ENCODE results near the gene ARFGEF3. TPM values are rescaled to one million over a fixed set of nuclear protein-coding genes. Genes with fewer than 3 reads are reported as not detected.

ARFGEF3 gene
- total RNA-seq, 8 experiments from 2014 or later = 1.3 to 21.2 (median 14.7) TPM

DNA sequence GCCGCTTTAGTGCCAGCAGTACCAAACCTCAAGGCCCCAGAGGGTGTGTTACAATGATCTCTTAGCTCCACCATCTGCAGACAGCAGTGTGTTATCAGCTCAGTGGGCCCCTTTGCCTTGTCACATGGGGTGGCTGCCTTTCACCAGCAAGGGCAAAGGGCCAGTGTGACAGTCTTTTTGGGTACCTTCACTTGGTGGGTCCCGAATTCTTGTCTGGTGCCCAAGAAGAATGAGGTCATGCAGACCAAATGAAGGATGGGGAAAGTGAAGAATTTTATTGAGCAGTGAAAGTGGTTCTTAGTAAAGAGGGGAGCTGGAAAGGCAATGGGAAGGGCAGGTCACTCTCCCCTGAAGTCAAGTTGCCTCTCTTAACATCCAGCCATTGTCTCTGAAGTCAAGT is 213.1 kb downstream of the ARFGEF3 start:
- no peak overlapping the region for H3K27ac ChIP-seq
- H3K4me1 ChIP-seq (replicated peaks in 1 of 2) = peaks cover 5 to 6% of the 10 kb centered on the region in 2 donors
- ATAC-seq (replicated peaks in 6 of 8) = no peak
- no peak overlapping the region for H3K4me3 ChIP-seq
- WGBS, 10 experiments = 80 to 100% methylated on average over 1 of the region's 2 CpGs; no CpG with 5 or more reads in 8 of the 10 experiments
- in situ Hi-C loops (cut with MboI; ENCODE audit: low pct_unique_long_range_greater_than_20kb in 2 of 9, low sequenced_read_pairs in 9 of 9, unreplicated experiment in 9 of 9) = no loop called here

DNA sequence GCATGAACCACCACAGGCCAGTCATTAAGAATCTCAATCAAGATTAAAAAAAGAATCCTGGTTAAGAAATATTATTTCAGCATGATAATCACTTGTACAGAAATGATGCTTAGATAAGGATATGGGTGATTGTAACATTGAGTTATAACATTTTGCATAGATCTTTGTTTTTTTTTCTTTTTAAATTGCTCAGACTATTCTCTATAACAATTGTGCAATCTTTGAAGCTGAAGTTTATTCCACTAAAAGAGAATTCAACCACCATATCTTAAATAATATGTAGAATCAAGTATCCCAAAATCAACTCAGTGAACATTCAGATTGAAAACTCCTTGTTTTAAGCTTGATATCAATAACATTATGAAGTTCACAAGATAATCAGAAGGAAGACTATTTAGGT is 215.3 kb downstream of the ARFGEF3 start:
- H3K4me1 ChIP-seq (replicated peaks in 1 of 2) = peaks cover 0 to under 1% of the 10 kb centered on the region in 2 donors
- ATAC-seq (replicated peaks in 6 of 8) = no peak
- no peak overlapping the region for H3K27ac ChIP-seq
- in situ Hi-C loops (cut with MboI; ENCODE audit: low pct_unique_long_range_greater_than_20kb in 2 of 9, low sequenced_read_pairs in 9 of 9, unreplicated experiment in 9 of 9) = no loop called here
- no peak overlapping the region for H3K4me3 ChIP-seq

DNA sequence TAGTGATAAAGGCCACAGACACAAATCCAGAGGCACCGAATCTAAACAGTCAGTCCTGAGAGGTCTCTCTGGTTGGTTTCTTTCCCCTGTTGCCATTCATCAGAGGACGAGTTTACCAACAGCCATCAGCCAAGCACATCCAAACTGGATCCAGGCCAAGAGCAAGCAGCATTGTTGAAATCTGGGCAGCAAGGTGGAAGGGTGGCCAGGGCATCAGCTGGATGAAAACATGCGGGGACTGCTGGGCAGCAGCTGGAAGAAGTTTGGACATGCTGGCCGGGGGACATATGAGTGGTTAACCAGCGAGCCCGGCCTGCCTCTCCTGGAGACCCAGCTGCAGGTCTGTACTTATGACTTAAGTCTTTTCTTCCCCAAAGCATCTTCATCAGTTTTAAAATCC is 216.1 kb downstream of the ARFGEF3 start, which contains the start of gene SMIM28:
Gene SMIM28, plus strand, starts transcription at position 62 of the 400 bp plus-strand sequence. Its CDS starts 168 bp downstream, at position 230.
- Histone ChIP-seq H3K4me3 (no peak within 1 kb of the TSS), H3K4me1 (replicated peaks in 1 of 2) (no peaks in the 10 kb centered on the region), H3K27ac (no peak within 1 kb of the TSS)
- 70 to 92% (median 80%) methylated on average over 1 to 6 of the region's 6 CpGs; no CpG with 5 or more reads in 3 of the 10 experiments for WGBS, 10 experiments
- ATAC-seq (replicated peaks in 6 of 8) = no peak
- in situ Hi-C loops (cut with MboI; ENCODE audit: low pct_unique_long_range_greater_than_20kb in 2 of 9, low sequenced_read_pairs in 9 of 9, unreplicated experiment in 9 of 9) = no loop called here

DNA sequence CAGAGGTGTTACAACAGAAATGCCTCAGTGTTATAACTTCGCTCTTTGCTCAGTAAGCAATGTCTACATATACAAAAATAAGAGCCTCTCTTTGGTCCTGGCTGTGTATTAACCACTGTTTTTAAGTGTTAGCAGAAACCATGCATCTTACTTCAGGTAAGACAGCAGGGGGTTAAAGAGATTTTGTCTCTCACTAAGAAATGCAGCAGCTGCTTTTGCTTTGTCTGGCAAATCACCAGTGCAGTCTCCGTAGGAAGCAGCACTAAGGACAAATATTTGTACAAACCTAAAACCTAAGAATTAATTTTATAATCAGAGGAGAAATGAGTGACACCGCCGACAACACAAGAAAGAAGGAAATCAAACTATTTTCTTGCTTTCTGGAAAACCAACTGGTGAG is 216.7 kb downstream of the ARFGEF3 start:
- no peak overlapping the region for H3K4me3 ChIP-seq
- no peaks in the 10 kb centered on the region for H3K4me1 ChIP-seq (replicated peaks in 1 of 2)
- in situ Hi-C loops (cut with MboI; ENCODE audit: low pct_unique_long_range_greater_than_20kb in 2 of 9, low sequenced_read_pairs in 9 of 9, unreplicated experiment in 9 of 9) = no loop called here
- 50 to 100% (median 83%) methylated on average over 1 to 4 of the region's 4 CpGs for WGBS, 10 experiments
- H3K27ac ChIP-seq = no peak overlapping the region
- ATAC-seq (replicated peaks in 6 of 8) = no peak

DNA sequence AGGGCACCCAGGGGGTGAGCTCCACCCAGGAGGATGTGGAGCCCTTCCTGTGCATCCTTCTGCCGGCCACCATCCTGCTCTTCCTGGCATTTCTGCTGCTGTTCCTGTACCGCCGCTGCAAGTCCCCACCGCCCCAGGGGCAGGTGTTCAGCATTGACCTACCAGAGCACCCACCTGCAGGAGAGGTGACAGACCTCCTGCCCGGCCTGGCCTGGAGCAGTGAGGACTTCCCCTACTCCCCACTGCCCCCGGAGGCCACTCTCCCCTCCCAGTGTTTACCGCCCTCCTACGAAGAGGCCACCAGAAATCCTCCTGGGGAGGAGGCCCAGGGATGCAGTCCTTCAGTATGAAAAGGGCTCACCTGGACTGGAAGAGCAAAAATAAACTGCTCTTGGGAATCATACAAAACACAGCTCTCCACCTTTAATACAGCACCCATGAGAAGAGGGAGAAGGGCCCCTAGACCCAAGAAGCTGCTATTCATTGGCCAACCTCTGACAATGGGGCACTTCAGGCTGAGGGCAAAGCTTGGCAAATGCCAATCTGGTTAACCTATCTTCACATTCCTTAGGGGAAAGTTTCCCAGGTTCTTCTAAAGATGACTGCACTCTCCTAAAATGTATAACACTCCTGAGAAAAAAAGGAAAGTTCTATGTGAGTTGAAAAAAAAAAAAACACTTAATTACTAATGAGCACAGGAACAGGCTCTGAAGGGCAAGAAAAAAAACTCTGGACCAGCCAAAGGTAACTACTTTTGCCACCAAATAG is 220.9 kb downstream of the ARFGEF3 start:
- WGBS, 10 experiments = 70 to 100% (median 90%) methylated on average over 1 to 3 of the region's 8 CpGs; no CpG with 5 or more reads in 6 of the 10 experiments
- ATAC-seq (replicated peaks in 6 of 8) = no peak
- Histone ChIP-seq H3K4me3 (no peak overlapping the region), H3K27ac (no peak overlapping the region), H3K4me1 (replicated peaks in 1 of 2) (no peaks in the 10 kb centered on the region)
- in situ Hi-C loops (cut with MboI; ENCODE audit: low pct_unique_long_range_greater_than_20kb in 2 of 9, low sequenced_read_pairs in 9 of 9, unreplicated experiment in 9 of 9) = no loop called here

DNA sequence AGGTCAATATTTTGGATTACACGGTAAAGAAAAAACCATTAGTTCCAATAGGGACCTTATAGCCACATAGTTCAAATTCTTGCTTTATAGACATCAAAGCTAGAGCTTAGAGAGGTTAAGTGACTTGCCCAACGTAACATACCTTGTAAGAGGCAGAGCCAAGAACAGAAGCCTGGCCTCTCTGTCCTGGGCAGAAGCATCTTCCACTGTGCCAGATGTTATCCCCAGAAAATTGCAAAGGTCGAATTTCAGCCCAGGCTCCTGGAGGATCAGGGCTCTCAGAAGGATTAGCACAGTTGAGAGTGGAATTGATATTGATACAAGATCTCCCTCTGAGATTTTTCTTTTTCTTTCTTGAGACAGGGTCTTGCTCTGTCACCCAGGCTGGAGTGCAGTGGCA is 222.0 kb downstream of the ARFGEF3 start:
- WGBS, 10 experiments = 0 to 94% (median 67%) methylated on average over 1 to 3 of the region's 3 CpGs; no CpG with 5 or more reads in 1 of the 10 experiments
- no peak overlapping the region for H3K27ac ChIP-seq
- in situ Hi-C loops (cut with MboI; ENCODE audit: low pct_unique_long_range_greater_than_20kb in 2 of 9, low sequenced_read_pairs in 9 of 9, unreplicated experiment in 9 of 9) = no loop called here
- H3K4me3 ChIP-seq = no peak overlapping the region
- no peak for ATAC-seq (replicated peaks in 6 of 8)
- no peaks in the 10 kb centered on the region for H3K4me1 ChIP-seq (replicated peaks in 1 of 2)

DNA sequence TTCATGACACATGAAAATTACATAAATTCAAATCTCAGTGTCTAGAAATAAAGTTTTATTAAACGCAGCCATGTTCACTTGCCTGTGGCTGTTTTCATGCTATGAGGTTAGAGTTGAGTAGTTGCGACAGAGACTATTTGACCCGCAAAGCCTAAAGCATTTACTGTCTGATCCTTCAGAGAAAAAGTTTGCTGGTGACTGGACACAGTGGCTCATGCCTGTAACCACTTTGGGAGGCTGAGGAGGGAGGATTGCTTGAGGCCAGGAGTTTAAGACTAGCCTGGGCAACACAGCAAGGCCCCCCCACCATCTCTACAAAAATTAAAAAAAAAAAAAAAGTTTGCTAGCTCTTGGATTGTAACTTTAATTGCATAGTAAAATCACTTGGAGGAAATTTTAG is 225.2 kb downstream of the ARFGEF3 start:
- WGBS, 10 experiments = 42 to 100% (median 85%) methylated on average over 1 to 3 of the region's 3 CpGs; no CpG with 5 or more reads in 1 of the 10 experiments
- Histone ChIP-seq H3K4me1 (replicated peaks in 1 of 2) (no peaks in the 10 kb centered on the region), H3K27ac (no peak overlapping the region), H3K4me3 (no peak overlapping the region)
- no peak for ATAC-seq (replicated peaks in 6 of 8)
- in situ Hi-C loops (cut with MboI; ENCODE audit: low pct_unique_long_range_greater_than_20kb in 2 of 9, low sequenced_read_pairs in 9 of 9, unreplicated experiment in 9 of 9) = no loop called here

DNA sequence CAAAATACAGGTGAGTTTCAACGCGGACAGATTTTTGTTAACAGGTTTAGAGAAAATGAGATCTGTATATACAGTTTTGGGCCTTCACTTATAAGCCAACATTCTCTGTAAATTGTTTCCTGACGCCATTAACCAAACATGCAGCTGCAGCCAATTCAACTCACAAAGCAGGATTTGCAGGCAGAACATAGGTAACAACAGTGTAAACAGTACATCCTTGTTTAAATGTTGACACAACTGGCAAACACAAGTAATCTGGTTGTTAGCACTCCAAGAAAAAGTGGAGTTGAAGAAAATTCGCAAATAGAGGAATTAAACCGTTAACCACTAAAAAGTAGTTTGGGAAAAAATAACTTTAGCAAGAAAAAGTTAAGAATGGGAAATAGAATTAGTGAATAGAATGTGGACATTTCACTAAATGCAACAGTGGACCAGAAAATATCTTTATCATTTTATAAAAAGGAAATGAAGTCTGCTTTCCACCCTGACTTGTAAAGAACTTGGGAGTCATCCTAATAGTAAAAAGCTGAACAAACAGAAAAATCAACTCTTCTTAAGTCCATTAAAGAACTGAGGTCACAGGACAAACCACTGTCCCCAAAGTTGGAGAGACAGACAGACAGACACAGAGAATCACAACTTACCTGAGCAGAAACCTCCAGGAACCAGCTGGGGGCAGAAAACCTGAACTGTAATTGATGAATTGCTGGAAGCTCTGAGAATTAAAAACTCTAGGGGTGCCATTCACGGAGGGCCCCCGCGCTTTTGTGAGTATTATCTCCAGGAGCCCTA is 226.0 kb downstream of the ARFGEF3 start:
- peak in 1 of 8 experiments; percentile 82 for ATAC-seq (replicated peaks in 6 of 8)
- no peak overlapping the region for H3K27ac ChIP-seq
- in situ Hi-C loops (cut with MboI; ENCODE audit: low pct_unique_long_range_greater_than_20kb in 2 of 9, low sequenced_read_pairs in 9 of 9, unreplicated experiment in 9 of 9) = no loop called here
- H3K4me3 ChIP-seq = no peak overlapping the region
- WGBS, 10 experiments = 77 to 97% (median 90%) methylated on average over 2 to 8 of the region's 8 CpGs
- no peaks in the 10 kb centered on the region for H3K4me1 ChIP-seq (replicated peaks in 1 of 2)

DNA sequence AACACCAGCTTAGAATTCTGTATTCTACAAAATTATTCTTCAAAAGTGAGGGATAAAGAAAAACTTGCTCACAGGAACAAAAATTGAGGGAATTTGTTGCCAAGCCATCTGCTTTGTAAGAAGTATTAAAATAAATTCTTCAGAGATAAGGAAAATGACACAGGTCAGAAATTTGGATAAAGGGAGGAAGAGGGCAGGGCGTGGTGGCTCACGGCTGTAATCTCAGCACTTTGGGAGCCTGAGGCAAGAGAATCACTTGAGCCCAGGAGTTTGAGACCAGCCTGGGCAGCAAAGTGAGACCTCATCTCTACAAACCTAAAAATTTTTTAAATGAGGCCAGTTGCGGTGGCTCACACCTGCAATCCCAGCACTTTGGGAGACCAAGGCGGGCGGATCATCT is 227.8 kb downstream of the ARFGEF3 start:
- Histone ChIP-seq H3K4me1 (replicated peaks in 1 of 2) (no peaks in the 10 kb centered on the region), H3K4me3 (no peak overlapping the region), H3K27ac (no peak overlapping the region)
- in situ Hi-C loops (cut with MboI; ENCODE audit: low pct_unique_long_range_greater_than_20kb in 2 of 9, low sequenced_read_pairs in 9 of 9, unreplicated experiment in 9 of 9) = no loop called here
- WGBS, 10 experiments = 70 to 100% (median 86%) methylated on average over 2 to 5 of the region's 5 CpGs; no CpG with 5 or more reads in 1 of the 10 experiments
- ATAC-seq (replicated peaks in 6 of 8) = no peak

Other genes starting within 250 kb of the ARFGEF3 start
- 100 to 1,000 TPM in 1 of 8 experiments, 10 to 100 TPM in 1, 1 to 10 TPM in 6; 2.0 to 100 (median 3.2) TPM for gene PERP, start 54.5 kb upstream of the ARFGEF3 start, total RNA-seq
- 1 to 10 TPM in 3 of 8 experiments, under 1 TPM in 4, not detected in 1; 0.29 to 1.8 (median 0.93) TPM for gene PBOV1, start 56.6 kb downstream of the ARFGEF3 start, total RNA-seq
- under 1 TPM in 1 of 8 experiments, not detected in 7; 0.38 TPM for gene SMIM28, start 216.0 kb downstream of the ARFGEF3 start, total RNA-seq
- 10 to 100 TPM; 11.8 to 27.9 (median 15.0) TPM for gene HEBP2, start 242.3 kb downstream of the ARFGEF3 start, total RNA-seq

Measured in motor neuron (in vitro differentiated cells).